A549 (cell line): Measurements from ENCODE around the gene MED12L. TPM values are rescaled to one million over a fixed set of nuclear protein-coding genes. Genes with fewer than 3 reads are reported as not detected.

Source experiments
- ATAC-seq, 2 experiments: fragments of 200-7000 bp in 1 of 2; fragments of >200 bp in 1 of 2; cut with Nextera tagmentation in 1 of 2; cut with Tn5 transposase in 1 of 2; 3 replicates each; pipeline versions ENCODE4 v1.8.0 to v1.9.1; 2018 to 2020; ENCODE audit warnings: mild to moderate bottlenecking in 1 of 2, moderate library complexity in 1 of 2
- CTCF ChIA-PET: fragments of 300-600 bp; sonication (Branson Sonifier 250); formaldehyde crosslinking; extraction: SDS; loops from one replicate; lab custom pipeline; 2021; ENCODE audit warnings: antibody characterized with exemption, inconsistent platforms; lab: Yijun Ruan, JAX
- POLR2A ChIA-PET: fragments of 350-600 bp; formaldehyde crosslinking; extraction: SDS; loops from one replicate; lab custom pipeline; 2021; ENCODE audit warnings: antibody characterized with exemption, inconsistent platforms; lab: Yijun Ruan, JAX
- DNase-seq, 2 experiments: peaks; one replicate each; pipeline versions ENCODE4 v3.0.0 to v3.0.0-alpha.2; 2011 to 2016; ENCODE audit warnings: low read depth in 1 of 2, low spot score in 1 of 2
- FAIRE-seq: peaks from 2 replicates; lab custom pipeline; 2011; peaks lifted over from hg19 to GRCh38; lab: Jason Lieb, UNC
- H3K27ac ChIP-seq, 2 experiments: fragments of >200 bp; sonication (Bioruptor Twin); formaldehyde crosslinking; 3 replicates each; pipeline ENCODE4 v1.5.1; 2016 to 2017
- H3K4me1 ChIP-seq: fragments of >200 bp; sonication (Bioruptor Twin); formaldehyde crosslinking; 3 replicates; pipeline ENCODE4 v1.6.1; 2016
- H3K4me2 ChIP-seq: fragments of >200 bp; sonication (Bioruptor Twin); formaldehyde crosslinking; 3 replicates; pipeline ENCODE4 v1.6.1; 2016
- H3K4me3 ChIP-seq: fragments of >200 bp; sonication (Bioruptor Twin); formaldehyde crosslinking; 3 replicates; pipeline ENCODE4 v1.5.1; 2016
- H3K9me3 ChIP-seq: fragments of >200 bp; sonication (Bioruptor Twin); formaldehyde crosslinking; 3 replicates; pipeline ENCODE4 v1.6.1; 2016
- CBX8 ChIP-seq: fragments of 200-600 bp; sonication (generic); IDR thresholded peaks from 2 replicates; pipeline ENCODE4 v1.6.1; 2016
- CHD2 ChIP-seq: fragments of 150-350 bp; IDR thresholded peaks from 2 replicates; pipeline ENCODE4 v1.6.1; 2014; ENCODE audit warnings: low read length; ENCODE audit not compliant: partially characterized antibody
- EHMT2 ChIP-seq: fragments of 200-600 bp; sonication (generic); IDR thresholded peaks from 2 replicates; pipeline ENCODE4 v1.6.1; 2016; ENCODE audit warnings: antibody characterized with exemption, low read depth, mild to moderate bottlenecking, moderate library complexity
- ESRRA ChIP-seq: fragments of 150-350 bp; IDR thresholded peaks from 2 replicates; pipeline ENCODE4 v1.6.1; 2014; ENCODE audit warnings: mild to moderate bottlenecking, low read length, borderline replicate concordance
- FOSL2 ChIP-seq, 2 experiments: fragments of 450-650 bp in 1 of 2; fragments of >200 bp in 1 of 2; sonication (Bioruptor Twin) in 1 of 2; formaldehyde crosslinking; IDR thresholded peaks; 2 replicates each; pipeline versions ENCODE4 v1.5.0 to v1.6.1; 2016 to 2020; ENCODE audit warnings: mild to moderate bottlenecking in 1 of 2, moderate library complexity in 1 of 2
- FOXS1 ChIP-seq: fragments of 250-450 bp; sonication (Bioruptor Pico); IDR thresholded peaks from 2 replicates; pipeline ENCODE4 v1.5.0; 2020; ENCODE audit warnings: mild to moderate bottlenecking, moderate library complexity
- GATA3 ChIP-seq: IDR thresholded peaks from 2 replicates; pipeline ENCODE4 v1.6.1; 2012; ENCODE audit warnings: borderline replicate concordance
- HOXB13 ChIP-seq: fragments of 250-450 bp; sonication (Bioruptor Pico); IDR thresholded peaks from 2 replicates; pipeline ENCODE4 v1.5.0; 2020; ENCODE audit warnings: low read depth, mild to moderate bottlenecking, moderate library complexity
- JUN ChIP-seq, 2 experiments: fragments of >200 bp; sonication (Bioruptor Twin); formaldehyde crosslinking; IDR thresholded peaks; 2 replicates in 1 of 2; 3 replicates in 1 of 2; pipeline ENCODE4 v1.6.1; 2016 to 2017
- POLR2AphosphoS2 ChIP-seq: conservative IDR thresholded peaks from 2 replicates; pipeline ENCODE4 v1.6.1; 2012; ENCODE audit warnings: low read length, improper control_type of control experiment, inconsistent platforms
- RAD21 ChIP-seq, 2 experiments: fragments of >200 bp in 1 of 2; sonication (Bioruptor Twin) in 1 of 2; formaldehyde crosslinking in 1 of 2; IDR thresholded peaks in 1 of 2; conservative IDR thresholded peaks in 1 of 2; 2 replicates in 1 of 2; 3 replicates in 1 of 2; pipeline ENCODE4 v1.6.1; 2012 to 2018; ENCODE audit warnings: inconsistent platforms in 1 of 2
- RCOR1 ChIP-seq: fragments of 150-350 bp; IDR thresholded peaks from 2 replicates; pipeline ENCODE4 v1.6.1; 2014; ENCODE audit warnings: antibody characterized with exemption, low read length, low read depth
- RNF2 ChIP-seq: fragments of 200-600 bp; sonication (generic); IDR thresholded peaks from 2 replicates; pipeline ENCODE4 v1.6.1; 2016; ENCODE audit warnings: low read depth, mild to moderate bottlenecking, antibody characterized with exemption, moderate library complexity, borderline replicate concordance
- SREBF2 ChIP-seq: fragments of 450-650 bp; IDR thresholded peaks from 2 replicates; pipeline ENCODE4 v1.6.1; 2014; ENCODE audit warnings: mild to moderate bottlenecking, moderate library complexity
- TFCP2L1 ChIP-seq: fragments of 250-450 bp; sonication (Bioruptor Pico); IDR thresholded peaks from 2 replicates; pipeline ENCODE4 v1.5.0; 2021; ENCODE audit warnings: mild to moderate bottlenecking
- ZC3H11A ChIP-seq: fragments of 450-650 bp; IDR thresholded peaks from 2 replicates; pipeline ENCODE4 v1.6.1; 2014; ENCODE audit warnings: antibody characterized with exemption, mild to moderate bottlenecking
- ZSCAN20 ChIP-seq: fragments of 250-450 bp; sonication (Bioruptor Pico); IDR thresholded peaks from 2 replicates; pipeline ENCODE4 v1.8.0; 2022; ENCODE audit warnings: mild to moderate bottlenecking, moderate library complexity
- WGBS: methylation state at CpG from one replicate; pipeline ENCODE4 v1.1.6; 2017; ENCODE audit errors: missing lambda C conversion rate; 5-methylcytosine and 5-hydroxymethylcytosine counted together
- polyA plus RNA-seq, 4 experiments: library from polyadenylated mRNA; depleted of rRNA in 3 of 4; stranded (reverse); fragments of >200 nt; fragmentation: RNase III in 1 of 4; extraction: RNeasy Plus Mini Kit Qiagen cat#74134 plus additional on column Dnase treatment in 1 of 4; gene quantifications; 2 replicates in 3 of 4; 3 replicates in 1 of 4; pipeline ENCODE4 v1.2.3, GENCODE V29; 2011 to 2017
- TF ChIP-seq, protein P1 (sequence below): IDR thresholded peaks from 2 replicates; pipeline ENCODE4 v1.6.1; 2012; ENCODE audit warnings: low read depth, borderline replicate concordance
- TF ChIP-seq, protein P2 (sequence below): fragments of >200 bp; sonication (Bioruptor Twin); formaldehyde crosslinking; IDR thresholded peaks from 3 replicates; pipeline ENCODE4 v1.5.1; 2016
- TF ChIP-seq, protein P3 (sequence below): fragments of 200-600 bp; sonication (generic); IDR thresholded peaks from 2 replicates; pipeline ENCODE4 v1.6.1; 2016; ENCODE audit warnings: antibody characterized with exemption, mild to moderate bottlenecking, moderate library complexity
- TF ChIP-seq, protein P4 (sequence below): fragments of 250-450 bp; sonication (Bioruptor Pico); IDR thresholded peaks from 2 replicates; pipeline ENCODE4 v1.5.0; 2021; ENCODE audit warnings: mild to moderate bottlenecking, moderate library complexity, borderline replicate concordance

MED12L gene
- polyA plus RNA-seq, 2 of the 4 experiments (the other 2 are of a cell fraction): 0.32 to 0.63 TPM

DNA sequence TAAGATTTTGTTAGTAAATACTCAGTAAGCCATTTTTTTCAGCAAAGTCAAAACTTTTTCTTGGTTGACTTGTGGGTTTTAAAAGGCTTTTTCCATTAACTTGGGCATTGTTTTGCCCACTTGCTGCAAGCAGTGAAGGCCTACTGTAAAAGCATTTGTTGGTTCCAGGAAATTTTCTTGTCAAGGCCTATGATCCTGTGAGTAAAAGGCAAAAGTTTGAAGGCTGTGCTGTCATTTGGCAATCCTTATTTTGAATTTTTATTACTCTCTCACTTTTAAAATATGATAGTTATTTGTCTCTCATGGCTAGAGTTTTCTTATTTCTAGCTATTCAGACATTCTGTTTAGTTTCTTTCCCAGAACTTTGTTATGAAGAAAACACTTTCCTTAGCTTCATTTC is 286.1 kb downstream of the MED12L start (continued):
- no peak for TF ChIP-seq TFCP2L1 (CRISPR knock-in tag)

DNA sequence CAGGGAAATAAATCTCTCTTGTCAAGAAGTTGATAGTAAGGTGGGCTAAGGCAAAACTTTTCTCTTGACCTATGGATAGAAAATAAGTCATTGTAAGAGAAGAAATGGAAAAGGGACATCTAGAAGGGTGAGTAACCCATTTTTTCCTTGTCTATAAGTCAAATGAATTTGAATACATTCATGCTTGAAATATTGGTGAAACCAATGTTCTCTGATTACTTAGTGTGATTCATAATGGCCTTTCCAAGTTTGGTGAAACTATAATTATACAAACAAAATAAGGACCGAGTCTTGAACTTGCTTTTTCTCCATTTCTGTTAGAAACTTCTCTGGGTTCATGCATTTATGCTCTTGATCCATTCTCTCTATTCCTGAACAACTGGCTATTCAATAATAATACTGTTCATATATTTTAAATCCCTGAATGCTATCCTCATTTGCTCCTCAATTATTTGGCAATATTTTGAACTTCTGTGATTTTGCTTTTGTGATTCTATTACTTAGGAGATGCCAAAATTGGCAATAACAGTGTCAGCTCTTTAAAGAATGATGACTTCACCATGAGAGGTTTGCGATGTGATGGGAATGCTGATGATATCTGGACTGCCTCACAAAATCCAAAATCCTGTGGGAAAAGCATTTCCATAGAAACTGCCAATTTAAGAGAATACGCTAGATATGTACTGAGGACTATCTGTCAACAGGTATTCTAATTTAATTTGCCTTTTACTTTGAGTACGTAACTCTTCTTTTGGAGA is 286.8 kb downstream of the MED12L start:
- Histone ChIP-seq H3K4me3 (no peak overlapping the region), H3K4me1 (no peaks in the 10 kb centered on the region), H3K9me3 (no peaks in the 10 kb centered on the region), H3K27ac (no peak overlapping the region), H3K4me2 (no peak overlapping the region)
- ATAC-seq (no peak), FAIRE-seq (no peak)
- ChIA-PET CTCF (interaction anchor here (0.6 kb wide), 1 partner anchor 1161 kb away, joined by 3 read pairs; no protein-coding TSS in a partner anchor), POLR2A (no interaction called here)
- TF ChIP-seq FOXS1 (CRISPR knock-in tag): no peak
- no peak for TF ChIP-seq FOSL2 (IDR thresholded peaks at IDR 0.05)
- TF ChIP-seq FOSL2 (CRISPR knock-in tag; IDR thresholded peaks at IDR 0.05): no peak
- no peak for TF ChIP-seq HOXB13 (CRISPR knock-in tag)
- TF ChIP-seq RCOR1: no peak
- TF ChIP-seq TFCP2L1 (CRISPR knock-in tag): no peak
- TF ChIP-seq CHD2: no peak
- TF ChIP-seq POLR2AphosphoS2: no peak
- TF ChIP-seq, protein P1, sequence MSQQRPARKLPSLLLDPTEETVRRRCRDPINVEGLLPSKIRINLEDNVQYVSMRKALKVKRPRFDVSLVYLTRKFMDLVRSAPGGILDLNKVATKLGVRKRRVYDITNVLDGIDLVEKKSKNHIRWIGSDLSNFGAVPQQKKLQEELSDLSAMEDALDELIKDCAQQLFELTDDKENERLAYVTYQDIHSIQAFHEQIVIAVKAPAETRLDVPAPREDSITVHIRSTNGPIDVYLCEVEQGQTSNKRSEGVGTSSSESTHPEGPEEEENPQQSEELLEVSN: no peak
- no peak for TF ChIP-seq ESRRA
- TF ChIP-seq, protein P2, sequence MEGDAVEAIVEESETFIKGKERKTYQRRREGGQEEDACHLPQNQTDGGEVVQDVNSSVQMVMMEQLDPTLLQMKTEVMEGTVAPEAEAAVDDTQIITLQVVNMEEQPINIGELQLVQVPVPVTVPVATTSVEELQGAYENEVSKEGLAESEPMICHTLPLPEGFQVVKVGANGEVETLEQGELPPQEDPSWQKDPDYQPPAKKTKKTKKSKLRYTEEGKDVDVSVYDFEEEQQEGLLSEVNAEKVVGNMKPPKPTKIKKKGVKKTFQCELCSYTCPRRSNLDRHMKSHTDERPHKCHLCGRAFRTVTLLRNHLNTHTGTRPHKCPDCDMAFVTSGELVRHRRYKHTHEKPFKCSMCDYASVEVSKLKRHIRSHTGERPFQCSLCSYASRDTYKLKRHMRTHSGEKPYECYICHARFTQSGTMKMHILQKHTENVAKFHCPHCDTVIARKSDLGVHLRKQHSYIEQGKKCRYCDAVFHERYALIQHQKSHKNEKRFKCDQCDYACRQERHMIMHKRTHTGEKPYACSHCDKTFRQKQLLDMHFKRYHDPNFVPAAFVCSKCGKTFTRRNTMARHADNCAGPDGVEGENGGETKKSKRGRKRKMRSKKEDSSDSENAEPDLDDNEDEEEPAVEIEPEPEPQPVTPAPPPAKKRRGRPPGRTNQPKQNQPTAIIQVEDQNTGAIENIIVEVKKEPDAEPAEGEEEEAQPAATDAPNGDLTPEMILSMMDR: no peak
- no peak for TF ChIP-seq ZC3H11A
- TF ChIP-seq, all 56 proteins: peak for 0
- no peak for DNase-seq
- 85% methylated on average over 4 of the region's 4 CpGs for WGBS

DNA sequence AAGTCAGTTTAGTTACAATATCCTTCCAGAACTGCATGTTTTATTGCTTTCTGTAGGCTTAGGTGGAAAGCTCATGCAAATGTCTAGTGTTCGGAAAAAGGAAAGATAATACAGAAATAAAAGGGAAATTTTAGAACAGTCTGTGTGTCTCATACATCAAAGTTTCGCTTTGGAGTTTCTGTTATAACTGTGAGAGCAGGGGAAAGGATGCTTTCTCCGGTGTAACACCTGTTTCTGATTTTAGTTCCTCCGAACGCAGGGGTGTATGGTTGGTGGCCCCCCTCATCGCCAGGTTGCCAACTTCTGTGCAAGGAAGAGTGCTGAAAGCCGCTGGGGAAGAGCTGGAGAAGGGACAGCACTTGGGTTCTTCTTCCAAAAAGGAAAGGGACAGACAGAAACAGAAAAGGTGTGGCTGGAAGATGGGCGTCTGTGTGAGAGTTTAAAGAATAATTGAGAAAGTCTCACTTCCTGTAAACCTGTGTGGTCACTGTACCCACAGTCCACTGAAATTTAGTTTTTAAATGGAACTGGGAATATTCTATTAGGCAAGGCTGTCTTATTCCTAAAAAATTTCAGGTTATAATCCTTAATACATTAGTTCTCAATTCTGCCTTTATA is 292.4 kb downstream of the MED12L start:
- ATAC-seq (no peak), FAIRE-seq (no peak), DNase-seq (no peak)
- Histone ChIP-seq H3K27ac (no peak overlapping the region), H3K9me3 (no peaks in the 10 kb centered on the region), H3K4me3 (no peak overlapping the region), H3K4me1 (no peaks in the 10 kb centered on the region), H3K4me2 (no peak overlapping the region)
- ChIA-PET CTCF (no interaction called here), POLR2A (no interaction called here)
- WGBS: 79% methylated on average over 8 of the region's 8 CpGs
- TF ChIP-seq, protein P3, sequence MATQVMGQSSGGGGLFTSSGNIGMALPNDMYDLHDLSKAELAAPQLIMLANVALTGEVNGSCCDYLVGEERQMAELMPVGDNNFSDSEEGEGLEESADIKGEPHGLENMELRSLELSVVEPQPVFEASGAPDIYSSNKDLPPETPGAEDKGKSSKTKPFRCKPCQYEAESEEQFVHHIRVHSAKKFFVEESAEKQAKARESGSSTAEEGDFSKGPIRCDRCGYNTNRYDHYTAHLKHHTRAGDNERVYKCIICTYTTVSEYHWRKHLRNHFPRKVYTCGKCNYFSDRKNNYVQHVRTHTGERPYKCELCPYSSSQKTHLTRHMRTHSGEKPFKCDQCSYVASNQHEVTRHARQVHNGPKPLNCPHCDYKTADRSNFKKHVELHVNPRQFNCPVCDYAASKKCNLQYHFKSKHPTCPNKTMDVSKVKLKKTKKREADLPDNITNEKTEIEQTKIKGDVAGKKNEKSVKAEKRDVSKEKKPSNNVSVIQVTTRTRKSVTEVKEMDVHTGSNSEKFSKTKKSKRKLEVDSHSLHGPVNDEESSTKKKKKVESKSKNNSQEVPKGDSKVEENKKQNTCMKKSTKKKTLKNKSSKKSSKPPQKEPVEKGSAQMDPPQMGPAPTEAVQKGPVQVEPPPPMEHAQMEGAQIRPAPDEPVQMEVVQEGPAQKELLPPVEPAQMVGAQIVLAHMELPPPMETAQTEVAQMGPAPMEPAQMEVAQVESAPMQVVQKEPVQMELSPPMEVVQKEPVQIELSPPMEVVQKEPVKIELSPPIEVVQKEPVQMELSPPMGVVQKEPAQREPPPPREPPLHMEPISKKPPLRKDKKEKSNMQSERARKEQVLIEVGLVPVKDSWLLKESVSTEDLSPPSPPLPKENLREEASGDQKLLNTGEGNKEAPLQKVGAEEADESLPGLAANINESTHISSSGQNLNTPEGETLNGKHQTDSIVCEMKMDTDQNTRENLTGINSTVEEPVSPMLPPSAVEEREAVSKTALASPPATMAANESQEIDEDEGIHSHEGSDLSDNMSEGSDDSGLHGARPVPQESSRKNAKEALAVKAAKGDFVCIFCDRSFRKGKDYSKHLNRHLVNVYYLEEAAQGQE: no peak
- no peak for TF ChIP-seq GATA3
- TF ChIP-seq JUN (IDR thresholded peaks at IDR 0.05): no peak
- no peak for TF ChIP-seq CBX8
- no peak for TF ChIP-seq SREBF2
- TF ChIP-seq EHMT2: no peak
- no peak for TF ChIP-seq RAD21 (conservative IDR thresholded peaks at IDR 0.05 in 1 of 2, IDR thresholded peaks at IDR 0.05 in 1 of 2)
- TF ChIP-seq, protein P4, sequence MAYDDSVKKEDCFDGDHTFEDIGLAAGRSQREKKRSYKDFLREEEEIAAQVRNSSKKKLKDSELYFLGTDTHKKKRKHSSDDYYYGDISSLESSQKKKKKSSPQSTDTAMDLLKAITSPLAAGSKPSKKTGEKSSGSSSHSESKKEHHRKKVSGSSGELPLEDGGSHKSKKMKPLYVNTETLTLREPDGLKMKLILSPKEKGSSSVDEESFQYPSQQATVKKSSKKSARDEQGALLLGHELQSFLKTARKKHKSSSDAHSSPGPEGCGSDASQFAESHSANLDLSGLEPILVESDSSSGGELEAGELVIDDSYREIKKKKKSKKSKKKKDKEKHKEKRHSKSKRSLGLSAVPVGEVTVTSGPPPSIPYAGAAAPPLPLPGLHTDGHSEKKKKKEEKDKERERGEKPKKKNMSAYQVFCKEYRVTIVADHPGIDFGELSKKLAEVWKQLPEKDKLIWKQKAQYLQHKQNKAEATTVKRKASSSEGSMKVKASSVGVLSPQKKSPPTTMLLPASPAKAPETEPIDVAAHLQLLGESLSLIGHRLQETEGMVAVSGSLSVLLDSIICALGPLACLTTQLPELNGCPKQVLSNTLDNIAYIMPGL (CRISPR knock-in tag): no peak
- no peak for TF ChIP-seq RNF2
- no peak for TF ChIP-seq ZSCAN20
- TF ChIP-seq, protein P1: no peak
